ENCODE results near the gene TRAF3IP1.
"Not testable (repeated sequence)": the region's sequence is repeated elsewhere in the genome, so short reads cannot be mapped to it uniquely, and the experiment has no call there.

The TRAF3IP1 gene

DNA sequence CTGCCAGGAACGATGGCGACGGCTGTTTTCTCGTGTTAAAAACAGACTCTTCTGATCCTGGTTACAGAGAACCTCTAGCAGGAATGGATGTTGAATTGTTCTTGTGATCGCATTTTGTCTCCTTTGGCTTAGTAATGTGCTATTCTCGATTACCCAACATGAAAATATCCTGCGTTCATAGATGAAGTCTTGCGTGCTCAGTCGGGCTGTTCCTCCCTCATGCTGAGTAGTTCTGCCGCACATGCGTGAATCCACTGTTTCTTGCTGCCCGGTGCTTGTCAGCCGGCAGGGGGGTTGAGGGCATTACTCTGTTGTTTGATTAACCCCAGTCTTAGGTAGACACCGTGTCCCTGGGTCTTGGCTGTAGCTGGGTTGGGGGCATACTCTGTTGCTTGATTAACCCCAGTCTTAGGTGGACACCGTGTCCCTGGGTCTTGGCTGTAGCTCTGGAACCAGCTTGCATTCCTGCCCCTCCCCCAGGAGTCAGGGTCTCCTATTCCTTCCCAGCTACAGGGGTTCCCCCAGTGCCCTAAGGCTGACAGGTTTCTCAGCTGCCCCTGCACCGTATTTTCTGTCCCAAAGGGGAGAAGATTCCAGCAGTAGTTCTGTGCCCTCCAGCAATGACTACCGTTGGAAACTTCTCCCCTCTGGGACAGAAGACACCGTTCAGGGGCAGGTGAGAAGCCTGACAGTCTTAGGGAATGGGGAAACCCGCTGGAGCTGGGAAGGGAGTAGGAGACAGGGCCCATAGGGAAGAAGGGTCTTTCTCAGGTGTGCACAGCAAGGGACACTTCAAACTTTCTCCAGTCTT lies 84.3 kb downstream of the TRAF3IP1 start:
- no peak overlapping the region for H3K27ac ChIP-seq (ENCODE audit: low read depth, low read length)
- H3K36me3 ChIP-seq (ENCODE audit: control insufficient read depth in 5 of 5, insufficient read depth in 5 of 5, low read length in 5 of 5): peaks cover 0 to 17% (median 11%) of the 10 kb centered on the region in 5 donors
- H3K4me3 ChIP-seq (ENCODE audit: low read depth in 1 of 5, low read length in 5 of 5): no peak overlapping the region
- no peak overlapping the region for H3K9ac ChIP-seq (ENCODE audit: low read length in 5 of 5)
- no peaks in the 10 kb centered on the region for H3K4me1 ChIP-seq (ENCODE audit: control insufficient read depth in 5 of 5, insufficient read depth in 5 of 5, low read length in 5 of 5)
- H3K9me3 ChIP-seq (ENCODE audit: control insufficient read depth in 5 of 5, low read length in 5 of 5): no peaks in the 10 kb centered on the region
- H3K27me3 ChIP-seq (ENCODE audit: control insufficient read depth in 5 of 5, insufficient read depth in 4 of 5, low read length in 5 of 5): no peaks in the 10 kb centered on the region

- not testable (repeated sequence) for H3K27me3 ChIP-seq (ENCODE audit: control insufficient read depth in 5 of 5, insufficient read depth in 4 of 5, low read length in 5 of 5); H3K27ac ChIP-seq (ENCODE audit: low read depth, low read length); H3K9ac ChIP-seq (ENCODE audit: low read length in 5 of 5); H3K4me3 ChIP-seq (ENCODE audit: low read depth in 1 of 5, low read length in 5 of 5); H3K4me1 ChIP-seq (ENCODE audit: control insufficient read depth in 5 of 5, insufficient read depth in 5 of 5, low read length in 5 of 5); H3K9me3 ChIP-seq (ENCODE audit: control insufficient read depth in 5 of 5, low read length in 5 of 5)
- peaks cover 0 to 18% (median 11%) of the 10 kb centered on the region in 5 donors for H3K36me3 ChIP-seq (ENCODE audit: control insufficient read depth in 5 of 5, insufficient read depth in 5 of 5, low read length in 5 of 5)
Observed at GRCh38 chr2:238405217-238405555, 84.9 kb downstream of the TRAF3IP1 start.

DNA sequence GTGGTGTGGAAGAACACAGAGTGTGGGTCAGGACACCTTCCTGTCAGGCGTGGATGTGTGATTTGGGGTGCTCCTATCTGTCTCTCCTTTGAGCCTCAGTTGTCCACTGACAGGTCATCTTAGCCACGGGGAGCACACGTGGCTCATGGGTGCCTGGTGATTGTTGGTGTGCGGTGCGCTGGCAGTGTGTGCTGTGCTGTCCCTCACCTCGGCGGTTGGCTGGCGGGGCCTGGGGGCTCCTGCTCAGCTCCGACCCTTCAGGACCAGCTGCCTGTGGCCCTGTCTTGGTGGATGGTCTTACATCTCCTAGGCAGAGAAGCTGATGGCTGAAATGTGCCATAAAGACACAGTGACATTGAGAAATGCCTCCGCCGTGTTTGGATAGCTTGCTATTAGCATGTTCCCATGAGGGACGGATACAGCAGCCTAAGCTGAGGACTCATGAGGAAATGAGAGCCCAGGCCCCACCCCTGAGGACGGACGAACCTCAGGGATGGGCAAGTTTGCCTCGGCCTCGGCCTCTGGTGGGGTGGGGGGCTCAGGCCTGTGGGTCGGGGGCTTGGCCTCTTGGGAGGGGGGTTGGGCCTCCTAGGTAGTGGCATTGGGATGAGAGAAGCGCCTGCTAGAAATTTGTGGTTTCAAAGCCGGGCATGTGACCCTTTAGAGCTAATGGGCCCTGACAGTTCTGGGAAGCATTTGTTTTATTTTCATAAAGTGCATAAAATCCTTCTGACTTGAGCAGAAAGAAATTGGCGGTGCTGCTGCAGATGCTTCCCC lies 86.1 kb downstream of the TRAF3IP1 start:
- Histone ChIP-seq H3K4me1 (ENCODE audit: control insufficient read depth in 5 of 5, insufficient read depth in 5 of 5, low read length in 5 of 5) (no peaks in the 10 kb centered on the region), H3K9ac (ENCODE audit: low read length in 5 of 5) (no peak overlapping the region), H3K27ac (ENCODE audit: low read depth, low read length) (no peak overlapping the region), H3K9me3 (ENCODE audit: control insufficient read depth in 5 of 5, low read length in 5 of 5) (no peaks in the 10 kb centered on the region), H3K4me3 (ENCODE audit: low read depth in 1 of 5, low read length in 5 of 5) (no peak overlapping the region), H3K36me3 (ENCODE audit: control insufficient read depth in 5 of 5, insufficient read depth in 5 of 5, low read length in 5 of 5) (peaks cover 0 to 17% (median 10%) of the 10 kb centered on the region in 5 donors), H3K27me3 (ENCODE audit: control insufficient read depth in 5 of 5, insufficient read depth in 4 of 5, low read length in 5 of 5) (no peaks in the 10 kb centered on the region)

DNA sequence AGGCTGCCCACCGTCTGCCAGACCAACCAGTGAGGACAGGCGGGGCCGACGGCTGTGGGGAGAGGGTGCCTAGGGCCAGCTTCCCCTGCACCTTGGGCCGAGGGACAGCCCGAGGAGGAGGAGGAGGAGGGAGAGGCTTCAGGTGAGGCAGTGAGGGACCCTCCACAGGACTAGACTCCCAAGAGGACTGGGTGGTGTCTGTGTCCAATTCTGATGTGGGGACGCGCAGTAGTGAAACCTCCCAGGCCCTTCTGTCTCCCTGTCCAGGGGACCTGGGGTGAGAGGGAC lies 86.6 kb downstream of the TRAF3IP1 start:
- Histone ChIP-seq H3K36me3 (ENCODE audit: control insufficient read depth in 5 of 5, insufficient read depth in 5 of 5, low read length in 5 of 5) (peaks cover 0 to 11% (median 6%) of the 10 kb centered on the region in 5 donors), H3K27me3 (ENCODE audit: control insufficient read depth in 5 of 5, insufficient read depth in 4 of 5, low read length in 5 of 5) (no peaks in the 10 kb centered on the region), H3K4me3 (ENCODE audit: low read depth in 1 of 5, low read length in 5 of 5) (no peak overlapping the region), H3K27ac (ENCODE audit: low read depth, low read length) (no peak overlapping the region), H3K9me3 (ENCODE audit: control insufficient read depth in 5 of 5, low read length in 5 of 5) (no peaks in the 10 kb centered on the region), H3K9ac (ENCODE audit: low read length in 5 of 5) (no peak overlapping the region), H3K4me1 (ENCODE audit: control insufficient read depth in 5 of 5, insufficient read depth in 5 of 5, low read length in 5 of 5) (no peaks in the 10 kb centered on the region)

DNA sequence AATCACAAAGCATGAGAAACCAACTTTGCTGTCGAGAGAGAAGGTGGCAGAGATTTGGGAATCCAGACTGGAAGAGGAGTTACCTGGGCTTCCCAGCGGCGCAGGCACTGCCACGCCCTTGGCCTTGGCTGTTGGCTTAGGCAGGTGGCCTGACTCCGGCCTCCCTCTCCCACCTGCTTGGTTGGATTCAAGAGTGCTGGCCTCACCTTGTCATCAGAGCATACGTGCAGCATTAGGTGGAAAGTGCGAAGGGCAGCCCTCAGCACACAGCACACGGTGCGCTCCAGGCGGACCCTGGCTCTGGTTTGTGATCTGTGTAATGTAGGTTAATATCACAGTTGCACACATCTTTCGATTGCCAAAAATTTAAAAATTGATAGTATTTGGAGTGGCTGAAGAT lies 87.2 kb downstream of the TRAF3IP1 start:
- H3K9me3 ChIP-seq (ENCODE audit: control insufficient read depth in 5 of 5, low read length in 5 of 5): no peaks in the 10 kb centered on the region
- H3K4me3 ChIP-seq (ENCODE audit: low read depth in 1 of 5, low read length in 5 of 5): no peak overlapping the region
- no peaks in the 10 kb centered on the region for H3K4me1 ChIP-seq (ENCODE audit: control insufficient read depth in 5 of 5, insufficient read depth in 5 of 5, low read length in 5 of 5)
- no peak overlapping the region for H3K9ac ChIP-seq (ENCODE audit: low read length in 5 of 5)
- H3K27me3 ChIP-seq (ENCODE audit: control insufficient read depth in 5 of 5, insufficient read depth in 4 of 5, low read length in 5 of 5): no peaks in the 10 kb centered on the region
- H3K27ac ChIP-seq (ENCODE audit: low read depth, low read length): no peak overlapping the region
- H3K36me3 ChIP-seq (ENCODE audit: control insufficient read depth in 5 of 5, insufficient read depth in 5 of 5, low read length in 5 of 5): peaks cover 0 to 10% (median 6%) of the 10 kb centered on the region in 5 donors

DNA sequence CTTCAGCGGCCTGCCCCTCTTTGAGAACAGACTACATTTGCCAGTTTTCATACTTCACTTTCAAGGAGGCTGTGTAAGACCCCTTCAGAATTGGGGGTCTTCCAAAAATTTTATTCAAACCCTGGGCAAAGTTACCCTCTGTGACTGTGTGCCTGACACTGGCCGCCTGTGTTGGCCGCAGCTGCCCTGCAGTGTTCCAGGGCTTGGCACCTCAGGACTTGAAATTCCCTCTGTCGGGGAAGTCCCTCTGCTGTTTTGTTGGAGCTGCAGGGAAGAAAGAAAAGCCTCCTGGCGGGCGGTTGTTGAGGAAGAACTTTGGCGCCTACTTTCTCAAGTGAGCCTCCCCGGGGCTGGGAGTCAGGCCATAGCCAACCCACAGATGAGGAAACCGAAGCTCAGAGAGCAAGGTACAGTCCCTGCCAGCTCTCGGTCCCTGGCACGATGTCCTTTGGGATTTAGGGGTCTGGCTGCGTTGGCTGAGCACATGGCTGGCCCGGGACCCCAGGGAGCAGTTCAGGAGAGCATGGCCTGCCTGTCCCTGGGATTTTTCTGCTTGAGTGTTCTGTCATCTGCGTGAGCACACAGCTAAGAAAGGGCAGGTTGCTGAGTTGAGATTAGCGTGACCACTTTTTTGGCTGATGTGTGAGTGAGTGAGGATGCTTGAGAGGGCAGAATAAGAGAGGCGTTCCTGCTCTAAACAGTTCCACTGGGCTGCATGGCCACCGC lies 88.5 kb downstream of the TRAF3IP1 start:
- H3K9me3 ChIP-seq (ENCODE audit: control insufficient read depth in 5 of 5, low read length in 5 of 5): no peaks in the 10 kb centered on the region
- H3K27ac ChIP-seq (ENCODE audit: low read depth, low read length): no peak overlapping the region
- no peaks in the 10 kb centered on the region for H3K4me1 ChIP-seq (ENCODE audit: control insufficient read depth in 5 of 5, insufficient read depth in 5 of 5, low read length in 5 of 5)
- peaks cover 0 to 10% (median 3%) of the 10 kb centered on the region in 5 donors for H3K36me3 ChIP-seq (ENCODE audit: control insufficient read depth in 5 of 5, insufficient read depth in 5 of 5, low read length in 5 of 5)
- H3K4me3 ChIP-seq (ENCODE audit: low read depth in 1 of 5, low read length in 5 of 5): no peak overlapping the region
- H3K9ac ChIP-seq (ENCODE audit: low read length in 5 of 5): no peak overlapping the region
- H3K27me3 ChIP-seq (ENCODE audit: control insufficient read depth in 5 of 5, insufficient read depth in 4 of 5, low read length in 5 of 5): no peaks in the 10 kb centered on the region

- Histone ChIP-seq H3K36me3 (ENCODE audit: control insufficient read depth in 5 of 5, insufficient read depth in 5 of 5, low read length in 5 of 5) (peaks cover 0 to 5% (median 2%) of the 10 kb centered on the region in 5 donors), H3K4me1 (ENCODE audit: control insufficient read depth in 5 of 5, insufficient read depth in 5 of 5, low read length in 5 of 5) (no peaks in the 10 kb centered on the region), H3K4me3 (ENCODE audit: low read depth in 1 of 5, low read length in 5 of 5) (no peak overlapping the region), H3K9ac (ENCODE audit: low read length in 5 of 5) (no peak overlapping the region), H3K9me3 (ENCODE audit: control insufficient read depth in 5 of 5, low read length in 5 of 5) (no peaks in the 10 kb centered on the region), H3K27me3 (ENCODE audit: control insufficient read depth in 5 of 5, insufficient read depth in 4 of 5, low read length in 5 of 5) (no peaks in the 10 kb centered on the region), H3K27ac (ENCODE audit: low read depth, low read length) (no peak overlapping the region)
Observed at GRCh38 chr2:238409341-238410199, 89.3 kb downstream of the TRAF3IP1 start.

DNA sequence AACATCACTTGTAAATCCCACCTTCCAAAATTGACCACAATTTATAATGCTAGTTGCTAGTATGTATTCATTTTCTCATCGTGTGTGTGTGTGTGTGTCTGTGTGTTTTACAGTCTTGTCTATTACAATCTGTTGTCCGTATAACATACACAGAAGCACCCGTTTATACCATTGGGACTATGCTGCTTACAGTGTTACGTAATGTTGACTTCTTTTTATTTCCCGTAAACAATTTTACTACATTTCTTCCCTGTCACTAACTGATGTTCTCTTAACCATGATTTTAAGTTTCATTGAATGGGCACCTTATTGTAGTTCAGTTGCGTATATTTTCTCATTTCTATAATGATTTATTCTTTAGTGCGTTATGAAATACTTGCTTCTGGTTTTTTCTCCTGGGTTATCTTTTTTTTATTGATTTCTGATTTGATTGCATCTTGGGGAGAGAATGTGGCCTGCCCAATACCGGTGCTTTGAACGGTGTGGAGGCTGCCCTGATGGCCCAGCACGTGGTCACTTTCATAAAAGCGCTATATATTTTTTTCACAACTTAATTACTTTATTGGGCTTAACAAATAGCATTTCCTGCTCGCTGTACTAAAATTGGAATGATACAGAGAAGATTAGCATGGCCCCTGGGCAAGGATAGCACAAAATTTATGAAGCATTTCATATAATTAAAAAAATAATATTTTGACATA lies 91.9 kb downstream of the TRAF3IP1 start:
- no peak overlapping the region for H3K9ac ChIP-seq (ENCODE audit: low read length in 5 of 5)
- no peak overlapping the region for H3K27ac ChIP-seq (ENCODE audit: low read depth, low read length)
- H3K4me1 ChIP-seq (ENCODE audit: control insufficient read depth in 5 of 5, insufficient read depth in 5 of 5, low read length in 5 of 5): no peaks in the 10 kb centered on the region
- H3K27me3 ChIP-seq (ENCODE audit: control insufficient read depth in 5 of 5, insufficient read depth in 4 of 5, low read length in 5 of 5): peaks cover 0 to 6% (median 0%) of the 10 kb centered on the region in 5 donors
- peaks cover 0 to 8% (median 0%) of the 10 kb centered on the region in 5 donors for H3K9me3 ChIP-seq (ENCODE audit: control insufficient read depth in 5 of 5, low read length in 5 of 5)
- no peak overlapping the region for H3K4me3 ChIP-seq (ENCODE audit: low read depth in 1 of 5, low read length in 5 of 5)
- peaks cover 0 to 5% (median 2%) of the 10 kb centered on the region in 5 donors for H3K36me3 ChIP-seq (ENCODE audit: control insufficient read depth in 5 of 5, insufficient read depth in 5 of 5, low read length in 5 of 5)

DNA sequence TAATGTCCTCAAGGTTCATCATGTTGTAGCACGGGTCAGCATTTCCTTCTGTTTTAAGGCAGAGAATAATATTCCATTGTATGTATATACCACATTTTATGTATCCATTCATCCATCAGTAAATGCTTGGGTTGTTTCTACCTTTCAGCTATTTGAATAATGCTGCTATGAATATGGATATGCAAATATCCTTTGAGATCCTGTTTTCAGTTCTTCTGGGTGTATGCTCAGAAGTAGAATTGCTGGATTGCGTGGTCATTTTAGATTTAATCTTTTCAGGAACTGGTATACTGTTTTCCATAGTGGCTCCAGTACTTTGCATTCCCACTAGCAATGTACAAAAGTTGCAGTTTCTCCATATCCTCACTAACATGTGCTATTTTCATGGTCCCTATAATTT lies 93.0 kb downstream of the TRAF3IP1 start:
- no peak overlapping the region for H3K4me3 ChIP-seq (ENCODE audit: low read depth in 1 of 5, low read length in 5 of 5)
- H3K36me3 ChIP-seq (ENCODE audit: control insufficient read depth in 5 of 5, insufficient read depth in 5 of 5, low read length in 5 of 5): peaks cover 0 to 3% (median 0%) of the 10 kb centered on the region in 5 donors
- peaks cover 0 to 6% (median 0%) of the 10 kb centered on the region in 5 donors for H3K27me3 ChIP-seq (ENCODE audit: control insufficient read depth in 5 of 5, insufficient read depth in 4 of 5, low read length in 5 of 5)
- H3K27ac ChIP-seq (ENCODE audit: low read depth, low read length): no peak overlapping the region
- H3K9me3 ChIP-seq (ENCODE audit: control insufficient read depth in 5 of 5, low read length in 5 of 5): peaks cover 0 to 8% (median 0%) of the 10 kb centered on the region in 5 donors
- H3K4me1 ChIP-seq (ENCODE audit: control insufficient read depth in 5 of 5, insufficient read depth in 5 of 5, low read length in 5 of 5): no peaks in the 10 kb centered on the region
- no peak overlapping the region for H3K9ac ChIP-seq (ENCODE audit: low read length in 5 of 5)

Measured in subcutaneous abdominal adipose tissue (tissue), 5 donors.